K562 (cell line): ENCODE measurements around the gene N4BP2. TPM values are rescaled to one million over a fixed set of nuclear protein-coding genes. Genes with fewer than 3 reads are reported as not detected.

Experiments used
- ATAC-seq: fragments of 200-7000 bp; cut with Tn5 transposase; 3 replicates; pipeline ENCODE4 v1.9.1; 2020; ENCODE audit warnings: moderate library complexity
- BruUV-seq: library from RNA; stranded (reverse); fragments of 400-500 nt; replicated peaks from 2 replicates; lab custom pipeline; 2021; lab: Mats Ljungman, UMichigan
- CTCF ChIA-PET: fragments of 300-600 bp; formaldehyde crosslinking; extraction: SDS; loops from one replicate; lab custom pipeline; 2021; ENCODE audit warnings: low intra/inter-chr PET ratio; lab: Yijun Ruan, JAX
- POLR2A ChIA-PET: fragments of 300-600, 350-650 bp; sonication (Branson Sonifier 250); formaldehyde crosslinking; extraction: SDS; loops from one replicate; lab custom pipeline; 2021; ENCODE audit warnings: antibody characterized with exemption, inconsistent platforms; lab: Yijun Ruan, JAX
- DNase-seq, 4 experiments: peaks; one replicate each; pipeline versions ENCODE4 v3.0.0 to v3.0.0-alpha.2; 2011 to 2018; ENCODE audit warnings: low spot score in 3 of 4, mixed read lengths in 3 of 4; ENCODE audit errors: extremely low read depth in 1 of 4
- FAIRE-seq: peaks from 2 replicates; lab custom pipeline; 2011; peaks lifted over from hg19 to GRCh38; lab: Jason Lieb, UNC
- H2AFZ ChIP-seq: 2 replicates; pipeline ENCODE4 v1.6.0; 2011; ENCODE audit warnings: low read depth, low read length, control low read depth, inconsistent platforms
- H3K27ac ChIP-seq: fragments of 200-600 bp; 3 replicates; pipeline ENCODE4 v1.8.0; 2011; ENCODE audit warnings: low read depth, mild to moderate bottlenecking, control low read depth, inconsistent platforms, low read length, moderate library complexity, mixed read lengths; ENCODE audit errors: extremely low read depth
- H3K27me3 ChIP-seq, 2 experiments: fragments of 300-600 bp in 1 of 2; 2 replicates in 1 of 2; 3 replicates in 1 of 2; pipeline versions ENCODE4 v1.6.0 to v1.8.0; 2011; ENCODE audit warnings: inconsistent platforms in 2 of 2, low read length in 2 of 2, mild to moderate bottlenecking in 1 of 2, mixed read lengths in 1 of 2, moderate library complexity in 1 of 2; ENCODE audit not compliant: control insufficient read depth in 2 of 2, insufficient read depth in 2 of 2
- H3K36me3 ChIP-seq: fragments of 300-600 bp; 3 replicates; pipeline ENCODE4 v1.8.0; 2011; ENCODE audit warnings: mild to moderate bottlenecking, low read length, inconsistent platforms; ENCODE audit not compliant: control insufficient read depth, insufficient read depth
- H3K4me1 ChIP-seq, 2 experiments: fragments of 200-600 bp in 1 of 2; replicated peaks in 1 of 2; 2 replicates in 1 of 2; 3 replicates in 1 of 2; pipeline versions ENCODE4 v1.5.1 to v1.8.0; 2011; ENCODE audit warnings: inconsistent platforms in 2 of 2, low read length in 2 of 2, mild to moderate bottlenecking in 1 of 2, mixed read lengths in 1 of 2, moderate library complexity in 1 of 2; ENCODE audit not compliant: control insufficient read depth in 2 of 2, insufficient read depth in 2 of 2
- H3K4me2 ChIP-seq: 2 replicates; pipeline ENCODE4 v1.6.1; 2011; ENCODE audit warnings: low read length, control low read depth, inconsistent platforms, mixed read lengths; ENCODE audit not compliant: insufficient read depth
- H3K4me3 ChIP-seq: fragments of 200-600 bp; sonication (generic), shearing (Covaris generic); 2 replicates; pipeline ENCODE4 v1.5.1; 2016; ENCODE audit warnings: control low read depth, inconsistent platforms
- H3K79me2 ChIP-seq: fragments of 200-600 bp; 3 replicates; pipeline ENCODE4 v1.8.0; 2011; ENCODE audit warnings: low read length, inconsistent platforms; ENCODE audit not compliant: control insufficient read depth, insufficient read depth
- H3K9ac ChIP-seq, 2 experiments: 2 replicates each; pipeline versions ENCODE4 v1.6.0 to v1.6.1; 2011; ENCODE audit warnings: low read depth in 2 of 2, low read length in 2 of 2, control low read depth in 1 of 2, inconsistent platforms in 1 of 2, mild to moderate bottlenecking in 1 of 2, mixed read lengths in 1 of 2; ENCODE audit not compliant: insufficient read depth in 1 of 2
- H3K9me1 ChIP-seq: one replicate; pipeline ENCODE4 v1.6.0; 2011; ENCODE audit warnings: inconsistent platforms, mild to moderate bottlenecking, low read length, moderate library complexity; ENCODE audit not compliant: control insufficient read depth, insufficient read depth
- H3K9me3 ChIP-seq: replicated peaks from 2 replicates; pipeline ENCODE4 v1.5.1; 2011; ENCODE audit warnings: low read depth, low read length, inconsistent platforms; ENCODE audit not compliant: control insufficient read depth, insufficient read depth
- H4K20me1 ChIP-seq: replicated peaks from 2 replicates; pipeline ENCODE4 v1.6.1; 2011; ENCODE audit warnings: low read length, inconsistent platforms, mixed read lengths; ENCODE audit not compliant: control insufficient read depth, insufficient read depth
- BCOR ChIP-seq: fragments of 450-650 bp; IDR thresholded peaks from 2 replicates; pipeline ENCODE4 v1.6.1; 2016
- DMBX1 ChIP-seq: fragments of 250-450 bp; sonication (Bioruptor Pico); IDR thresholded peaks from 2 replicates; pipeline ENCODE4 v1.8.0; 2022; ENCODE audit warnings: inconsistent platforms, mild to moderate bottlenecking, moderate library complexity, borderline replicate concordance
- LARP7 ChIP-seq: fragments of 450-650 bp; IDR thresholded peaks from 2 replicates; pipeline ENCODE4 v1.6.1; 2016
- NFYB ChIP-seq: IDR thresholded peaks from 2 replicates; pipeline ENCODE4 v1.6.1; 2011; ENCODE audit warnings: mild to moderate bottlenecking, moderate library complexity; ENCODE audit not compliant: insufficient read length; ENCODE audit errors: extremely low read depth
- SMAD1 ChIP-seq: fragments of 150-350 bp; IDR thresholded peaks from 2 replicates; pipeline ENCODE4 v1.6.1; 2014; ENCODE audit warnings: low read length, low read depth; ENCODE audit not compliant: partially characterized antibody
- whole genome bisulfite sequencing: fragments of 100-300 bp; shearing (Covaris generic); methylation state at CpG from one replicate; pipeline ENCODE4 v1.1.6; 2016; ENCODE audit warnings: low coverage, mixed read lengths; ENCODE audit not compliant: insufficient coverage; ENCODE audit errors: missing lambda C conversion rate; 5-methylcytosine and 5-hydroxymethylcytosine counted together
- in situ Hi-C: fragments of 300-500 bp; cut with MboI; formaldehyde crosslinking; loops from 4 replicates; pipeline ENCODE4 v1.15.0; 2018; ENCODE audit warnings: inconsistent platforms, mixed read lengths
- intact Hi-C: fragments of 100-400 bp; cut with micrococcal nuclease; formaldehyde crosslinking; loops from 2 replicates; pipeline ENCODE4 v1.14.2; 2022
- polyA plus RNA-seq, 8 experiments: library from polyadenylated mRNA; depleted of rRNA in 4 of 8; stranded (reverse) in 5 of 8; unstranded in 3 of 8; fragments of >200 nt; fragmentation: Nextera tagmentation in 2 of 8; fragmentation: Illumina TruSeq in 1 of 8; extraction: Ambion mirVana in 2 of 8; extraction: Trizol in 1 of 8; gene quantifications; 2 replicates each; pipeline versions ENCODE4 v1.2.1 to v1.2.3, GENCODE V29; 2011 to 2014; ENCODE audit warnings: inconsistent platforms in 1 of 8, missing spikeins in 1 of 8
- total RNA-seq, 7 experiments: library from RNA; depleted of rRNA in 6 of 7; stranded (reverse); fragments of >200 nt in 6 of 7; fragmentation: Illumina TruSeq in 2 of 7; extraction: Trizol in 2 of 7; gene quantifications; 2 replicates each; pipeline versions ENCODE4 v1.2.1 to v1.2.3, GENCODE V29; 2011 to 2021; ENCODE audit warnings: low replicate concordance in 1 of 7
- TF ChIP-seq, protein P1 (sequence below), 3 experiments: fragments of 200-800 bp in 1 of 3; fragments of 250-450 bp in 1 of 3; fragments of 450-650 bp in 1 of 3; sonication (Bioruptor Pico) in 1 of 3; sonication (Bioruptor generic) in 1 of 3; formaldehyde crosslinking in 1 of 3; IDR thresholded peaks; 2 replicates each; pipeline versions ENCODE4 v1.6.1 to v1.8.0; 2016 to 2022; ENCODE audit warnings: mild to moderate bottlenecking in 2 of 3, missing genetic modification characterization in 2 of 3, missing compliant biosample characterization in 1 of 3, moderate library complexity in 1 of 3
- TF ChIP-seq, protein P2 (sequence below): fragments of 200-800 bp; sonication (Bioruptor generic); IDR thresholded peaks from 2 replicates; pipeline ENCODE4 v1.6.1; 2016; ENCODE audit warnings: missing genetic modification characterization, missing compliant biosample characterization
- TF ChIP-seq, protein P3 (sequence below): fragments of 450-650 bp; IDR thresholded peaks from 2 replicates; pipeline ENCODE4 v1.7.1; 2018; ENCODE audit warnings: mild to moderate bottlenecking, low read depth; ENCODE audit not compliant: partially characterized antibody

N4BP2 gene
- total and polyA plus RNA-seq, 9 of the 15 experiments (the other 6 are each of a cell fraction or from before 2014, with no cell fraction given): 2.7 to 12.6 (median 7.6) TPM

- no peak overlapping the region for H2AFZ ChIP-seq
- POLR2A ChIA-PET: interaction anchor here (0.6 kb wide), 1 partner anchor 20 kb away, joined by 3 read pairs; no protein-coding TSS in a partner anchor
- H3K9me3 ChIP-seq: no peaks in the 10 kb centered on the region
- ATAC-seq (no peak), FAIRE-seq (no peak), DNase-seq (no peak)
- CTCF ChIA-PET: no interaction called here
- H4K20me1 ChIP-seq: no peaks in the 10 kb centered on the region
- H3K27ac ChIP-seq: peak overlapping the region; percentile 85
- intact Hi-C loops (loop anchor here (2.0 kb wide), 2 partner anchors 51 to 145 kb away; partner anchors contain the start of gene N4BP2), in situ Hi-C loops (no loop called here)
- no TSS peak for BruUV-seq
- no peaks in the 10 kb centered on the region for H3K27me3 ChIP-seq
- no peak overlapping the region for H3K4me3 ChIP-seq
- no peaks in the 10 kb centered on the region for H3K36me3 ChIP-seq
- no peak overlapping the region; the same call in 1 of the 2 replicates for H3K4me2 ChIP-seq
- H3K9ac ChIP-seq: peak overlapping the region in 1 of 2 experiments; percentile 83; a peak in 1 of 4 replicates
- peaks cover 98% of the 10 kb centered on the region for H3K79me2 ChIP-seq
- peaks cover 30 to 43% of the 10 kb centered on the region in 2 experiments; a peak in 4 of 5 replicates for H3K4me1 ChIP-seq
- WGBS: 85% methylated on average over 4 of the region's 4 CpGs
- no peaks in the 10 kb centered on the region for H3K9me1 ChIP-seq
- TF ChIP-seq, protein P1, sequence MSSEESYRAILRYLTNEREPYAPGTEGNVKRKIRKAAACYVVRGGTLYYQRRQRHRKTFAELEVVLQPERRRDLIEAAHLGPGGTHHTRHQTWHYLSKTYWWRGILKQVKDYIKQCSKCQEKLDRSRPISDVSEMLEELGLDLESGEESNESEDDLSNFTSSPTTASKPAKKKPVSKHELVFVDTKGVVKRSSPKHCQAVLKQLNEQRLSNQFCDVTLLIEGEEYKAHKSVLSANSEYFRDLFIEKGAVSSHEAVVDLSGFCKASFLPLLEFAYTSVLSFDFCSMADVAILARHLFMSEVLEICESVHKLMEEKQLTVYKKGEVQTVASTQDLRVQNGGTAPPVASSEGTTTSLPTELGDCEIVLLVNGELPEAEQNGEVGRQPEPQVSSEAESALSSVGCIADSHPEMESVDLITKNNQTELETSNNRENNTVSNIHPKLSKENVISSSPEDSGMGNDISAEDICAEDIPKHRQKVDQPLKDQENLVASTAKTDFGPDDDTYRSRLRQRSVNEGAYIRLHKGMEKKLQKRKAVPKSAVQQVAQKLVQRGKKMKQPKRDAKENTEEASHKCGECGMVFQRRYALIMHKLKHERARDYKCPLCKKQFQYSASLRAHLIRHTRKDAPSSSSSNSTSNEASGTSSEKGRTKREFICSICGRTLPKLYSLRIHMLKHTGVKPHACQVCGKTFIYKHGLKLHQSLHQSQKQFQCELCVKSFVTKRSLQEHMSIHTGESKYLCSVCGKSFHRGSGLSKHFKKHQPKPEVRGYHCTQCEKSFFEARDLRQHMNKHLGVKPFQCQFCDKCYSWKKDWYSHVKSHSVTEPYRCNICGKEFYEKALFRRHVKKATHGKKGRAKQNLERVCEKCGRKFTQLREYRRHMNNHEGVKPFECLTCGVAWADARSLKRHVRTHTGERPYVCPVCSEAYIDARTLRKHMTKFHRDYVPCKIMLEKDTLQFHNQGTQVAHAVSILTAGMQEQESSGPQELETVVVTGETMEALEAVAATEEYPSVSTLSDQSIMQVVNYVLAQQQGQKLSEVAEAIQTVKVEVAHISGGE (CRISPR knock-in tag; IDR thresholded peaks at IDR 0.05): 0 out of 6 replicates have a peak, but pooled peaks of 1 of the 3 experiments have one; percentile 5
- TF ChIP-seq BCOR (peak; percentile 77), DMBX1 (peak; percentile 22; the same call in 1 of the 2 replicates), NFYB (no peak), LARP7 (no peak), SMAD1 (no peak)
- TF ChIP-seq, protein P2, sequence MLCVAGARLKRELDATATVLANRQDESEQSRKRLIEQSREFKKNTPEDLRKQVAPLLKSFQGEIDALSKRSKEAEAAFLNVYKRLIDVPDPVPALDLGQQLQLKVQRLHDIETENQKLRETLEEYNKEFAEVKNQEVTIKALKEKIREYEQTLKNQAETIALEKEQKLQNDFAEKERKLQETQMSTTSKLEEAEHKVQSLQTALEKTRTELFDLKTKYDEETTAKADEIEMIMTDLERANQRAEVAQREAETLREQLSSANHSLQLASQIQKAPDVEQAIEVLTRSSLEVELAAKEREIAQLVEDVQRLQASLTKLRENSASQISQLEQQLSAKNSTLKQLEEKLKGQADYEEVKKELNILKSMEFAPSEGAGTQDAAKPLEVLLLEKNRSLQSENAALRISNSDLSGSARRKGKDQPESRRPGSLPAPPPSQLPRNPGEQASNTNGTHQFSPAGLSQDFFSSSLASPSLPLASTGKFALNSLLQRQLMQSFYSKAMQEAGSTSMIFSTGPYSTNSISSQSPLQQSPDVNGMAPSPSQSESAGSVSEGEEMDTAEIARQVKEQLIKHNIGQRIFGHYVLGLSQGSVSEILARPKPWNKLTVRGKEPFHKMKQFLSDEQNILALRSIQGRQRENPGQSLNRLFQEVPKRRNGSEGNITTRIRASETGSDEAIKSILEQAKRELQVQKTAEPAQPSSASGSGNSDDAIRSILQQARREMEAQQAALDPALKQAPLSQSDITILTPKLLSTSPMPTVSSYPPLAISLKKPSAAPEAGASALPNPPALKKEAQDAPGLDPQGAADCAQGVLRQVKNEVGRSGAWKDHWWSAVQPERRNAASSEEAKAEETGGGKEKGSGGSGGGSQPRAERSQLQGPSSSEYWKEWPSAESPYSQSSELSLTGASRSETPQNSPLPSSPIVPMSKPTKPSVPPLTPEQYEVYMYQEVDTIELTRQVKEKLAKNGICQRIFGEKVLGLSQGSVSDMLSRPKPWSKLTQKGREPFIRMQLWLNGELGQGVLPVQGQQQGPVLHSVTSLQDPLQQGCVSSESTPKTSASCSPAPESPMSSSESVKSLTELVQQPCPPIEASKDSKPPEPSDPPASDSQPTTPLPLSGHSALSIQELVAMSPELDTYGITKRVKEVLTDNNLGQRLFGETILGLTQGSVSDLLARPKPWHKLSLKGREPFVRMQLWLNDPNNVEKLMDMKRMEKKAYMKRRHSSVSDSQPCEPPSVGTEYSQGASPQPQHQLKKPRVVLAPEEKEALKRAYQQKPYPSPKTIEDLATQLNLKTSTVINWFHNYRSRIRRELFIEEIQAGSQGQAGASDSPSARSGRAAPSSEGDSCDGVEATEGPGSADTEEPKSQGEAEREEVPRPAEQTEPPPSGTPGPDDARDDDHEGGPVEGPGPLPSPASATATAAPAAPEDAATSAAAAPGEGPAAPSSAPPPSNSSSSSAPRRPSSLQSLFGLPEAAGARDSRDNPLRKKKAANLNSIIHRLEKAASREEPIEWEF (CRISPR knock-in tag): no peak
- TF ChIP-seq, protein P3, sequence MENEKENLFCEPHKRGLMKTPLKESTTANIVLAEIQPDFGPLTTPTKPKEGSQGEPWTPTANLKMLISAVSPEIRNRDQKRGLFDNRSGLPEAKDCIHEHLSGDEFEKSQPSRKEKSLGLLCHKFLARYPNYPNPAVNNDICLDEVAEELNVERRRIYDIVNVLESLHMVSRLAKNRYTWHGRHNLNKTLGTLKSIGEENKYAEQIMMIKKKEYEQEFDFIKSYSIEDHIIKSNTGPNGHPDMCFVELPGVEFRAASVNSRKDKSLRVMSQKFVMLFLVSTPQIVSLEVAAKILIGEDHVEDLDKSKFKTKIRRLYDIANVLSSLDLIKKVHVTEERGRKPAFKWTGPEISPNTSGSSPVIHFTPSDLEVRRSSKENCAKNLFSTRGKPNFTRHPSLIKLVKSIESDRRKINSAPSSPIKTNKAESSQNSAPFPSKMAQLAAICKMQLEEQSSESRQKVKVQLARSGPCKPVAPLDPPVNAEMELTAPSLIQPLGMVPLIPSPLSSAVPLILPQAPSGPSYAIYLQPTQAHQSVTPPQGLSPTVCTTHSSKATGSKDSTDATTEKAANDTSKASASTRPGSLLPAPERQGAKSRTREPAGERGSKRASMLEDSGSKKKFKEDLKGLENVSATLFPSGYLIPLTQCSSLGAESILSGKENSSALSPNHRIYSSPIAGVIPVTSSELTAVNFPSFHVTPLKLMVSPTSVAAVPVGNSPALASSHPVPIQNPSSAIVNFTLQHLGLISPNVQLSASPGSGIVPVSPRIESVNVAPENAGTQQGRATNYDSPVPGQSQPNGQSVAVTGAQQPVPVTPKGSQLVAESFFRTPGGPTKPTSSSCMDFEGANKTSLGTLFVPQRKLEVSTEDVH: no peak
These were observed 145.2 kb downstream of the N4BP2 start for GRCh38 chr4:40201898-40202297.
